Measurements from ENCODE around the gene CHST9.

DNA sequence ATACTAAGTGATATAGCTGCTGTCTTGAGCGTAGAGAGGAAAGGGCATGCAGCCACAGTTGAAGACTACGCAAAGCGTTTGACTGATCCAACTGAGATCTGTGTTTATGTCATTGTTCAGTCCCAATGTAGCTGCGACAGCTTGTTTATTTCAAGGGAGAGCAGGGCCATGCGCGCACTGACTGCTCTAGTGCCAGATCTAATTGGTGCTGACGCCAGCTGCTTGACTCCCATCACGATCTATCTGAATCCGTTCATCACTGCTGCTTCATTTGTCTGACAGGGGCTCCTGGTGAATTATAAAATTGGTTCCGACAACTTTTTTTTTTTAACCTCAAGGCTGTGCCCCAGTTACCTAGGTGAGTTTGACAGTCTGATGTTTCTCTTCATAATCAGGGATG is 75.7 kb downstream of the CHST9 start:
- TF ChIP-seq, protein P1, sequence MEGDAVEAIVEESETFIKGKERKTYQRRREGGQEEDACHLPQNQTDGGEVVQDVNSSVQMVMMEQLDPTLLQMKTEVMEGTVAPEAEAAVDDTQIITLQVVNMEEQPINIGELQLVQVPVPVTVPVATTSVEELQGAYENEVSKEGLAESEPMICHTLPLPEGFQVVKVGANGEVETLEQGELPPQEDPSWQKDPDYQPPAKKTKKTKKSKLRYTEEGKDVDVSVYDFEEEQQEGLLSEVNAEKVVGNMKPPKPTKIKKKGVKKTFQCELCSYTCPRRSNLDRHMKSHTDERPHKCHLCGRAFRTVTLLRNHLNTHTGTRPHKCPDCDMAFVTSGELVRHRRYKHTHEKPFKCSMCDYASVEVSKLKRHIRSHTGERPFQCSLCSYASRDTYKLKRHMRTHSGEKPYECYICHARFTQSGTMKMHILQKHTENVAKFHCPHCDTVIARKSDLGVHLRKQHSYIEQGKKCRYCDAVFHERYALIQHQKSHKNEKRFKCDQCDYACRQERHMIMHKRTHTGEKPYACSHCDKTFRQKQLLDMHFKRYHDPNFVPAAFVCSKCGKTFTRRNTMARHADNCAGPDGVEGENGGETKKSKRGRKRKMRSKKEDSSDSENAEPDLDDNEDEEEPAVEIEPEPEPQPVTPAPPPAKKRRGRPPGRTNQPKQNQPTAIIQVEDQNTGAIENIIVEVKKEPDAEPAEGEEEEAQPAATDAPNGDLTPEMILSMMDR (IDR thresholded peaks at IDR 0.05), result no peak
- no peak for TF ChIP-seq POLR2A (IDR thresholded peaks at IDR 0.05)
